ENCODE data around the gene TRDMT1. TPM values are rescaled to one million over a fixed set of nuclear protein-coding genes. Genes with fewer than 3 reads are reported as not detected.

TRDMT1 gene
- total RNA-seq, 1 experiment from 2014 or later = 10.3 TPM

DNA sequence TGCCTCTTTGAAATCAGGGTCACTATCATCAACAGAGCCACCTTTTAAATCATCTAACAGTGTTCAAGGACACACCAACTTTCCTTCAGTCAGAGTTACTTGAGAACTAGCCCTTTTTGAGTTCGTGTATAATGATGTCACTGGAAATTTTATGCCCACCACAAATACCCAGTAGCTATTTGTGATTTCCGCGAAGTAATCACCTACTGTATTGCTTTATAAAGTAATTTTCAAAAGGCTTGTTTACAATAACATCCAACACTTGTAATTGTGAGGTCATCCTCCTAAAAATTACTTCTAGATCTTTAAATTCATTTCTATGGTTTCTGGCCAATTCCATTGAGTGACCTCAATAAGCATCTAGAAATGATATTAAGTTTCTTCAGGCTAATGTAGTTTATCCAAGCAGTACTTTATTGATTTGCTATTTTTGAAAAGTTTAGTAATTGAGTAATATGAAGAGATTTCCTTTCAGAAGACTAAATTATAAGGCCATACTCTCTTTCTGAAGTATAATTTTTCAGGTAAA lies 12.8 kb downstream of the TRDMT1 start:
- no TSS peak for BruUV-seq (replicated peaks)
- no peak overlapping the region for H3K27ac Mint-ChIP-seq (ENCODE audit: unreplicated experiment)

DNA sequence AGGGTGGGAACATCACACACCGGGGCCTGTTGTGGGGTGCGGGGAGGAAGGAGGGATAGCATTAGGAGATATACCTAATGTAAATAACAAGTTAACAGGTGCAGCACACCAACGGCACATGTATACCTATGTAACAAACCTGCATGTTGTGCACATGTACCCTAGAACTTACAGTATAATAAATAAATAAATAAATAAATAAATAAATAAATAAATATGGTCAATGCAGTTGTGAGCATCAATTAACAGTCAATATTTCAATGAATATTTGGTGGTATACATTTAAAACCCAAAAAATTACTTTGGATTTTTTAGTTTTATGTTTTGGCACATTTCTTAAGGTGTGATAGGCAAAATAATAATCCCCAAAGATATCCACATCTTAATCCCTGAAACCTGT lies 15.6 kb downstream of the TRDMT1 start:
- H3K27ac Mint-ChIP-seq (ENCODE audit: unreplicated experiment) = no peak overlapping the region

More for the DNA sequence above, 12.8 kb downstream of the TRDMT1 start:
- TF ChIP-seq, protein P1, sequence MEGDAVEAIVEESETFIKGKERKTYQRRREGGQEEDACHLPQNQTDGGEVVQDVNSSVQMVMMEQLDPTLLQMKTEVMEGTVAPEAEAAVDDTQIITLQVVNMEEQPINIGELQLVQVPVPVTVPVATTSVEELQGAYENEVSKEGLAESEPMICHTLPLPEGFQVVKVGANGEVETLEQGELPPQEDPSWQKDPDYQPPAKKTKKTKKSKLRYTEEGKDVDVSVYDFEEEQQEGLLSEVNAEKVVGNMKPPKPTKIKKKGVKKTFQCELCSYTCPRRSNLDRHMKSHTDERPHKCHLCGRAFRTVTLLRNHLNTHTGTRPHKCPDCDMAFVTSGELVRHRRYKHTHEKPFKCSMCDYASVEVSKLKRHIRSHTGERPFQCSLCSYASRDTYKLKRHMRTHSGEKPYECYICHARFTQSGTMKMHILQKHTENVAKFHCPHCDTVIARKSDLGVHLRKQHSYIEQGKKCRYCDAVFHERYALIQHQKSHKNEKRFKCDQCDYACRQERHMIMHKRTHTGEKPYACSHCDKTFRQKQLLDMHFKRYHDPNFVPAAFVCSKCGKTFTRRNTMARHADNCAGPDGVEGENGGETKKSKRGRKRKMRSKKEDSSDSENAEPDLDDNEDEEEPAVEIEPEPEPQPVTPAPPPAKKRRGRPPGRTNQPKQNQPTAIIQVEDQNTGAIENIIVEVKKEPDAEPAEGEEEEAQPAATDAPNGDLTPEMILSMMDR (IDR thresholded peaks at IDR 0.05; ENCODE audit: unreplicated experiment) = no peak
- CTCF ChIA-PET = interaction anchor here (0.7 kb wide), 1 partner anchor 10 kb away, joined by 8 read pairs; no protein-coding TSS in a partner anchor
- no peaks in the 10 kb centered on the region for H3K9me3 Mint-ChIP-seq (ENCODE audit: low read depth, unreplicated experiment)
- no peak overlapping the region for H3K4me3 Mint-ChIP-seq (ENCODE audit: low read depth, unreplicated experiment)
- intact Hi-C loops (cut with micrococcal nuclease; ENCODE audit: unreplicated experiment) = no loop called here
- no peaks in the 10 kb centered on the region for H3K4me1 Mint-ChIP-seq (ENCODE audit: low read depth, unreplicated experiment)
- H3K27me3 Mint-ChIP-seq (ENCODE audit: unreplicated experiment) = no peaks in the 10 kb centered on the region
- H3K36me3 Mint-ChIP-seq (ENCODE audit: insufficient read depth, unreplicated experiment) = no peaks in the 10 kb centered on the region
- DNase-seq = no peak

DNA sequence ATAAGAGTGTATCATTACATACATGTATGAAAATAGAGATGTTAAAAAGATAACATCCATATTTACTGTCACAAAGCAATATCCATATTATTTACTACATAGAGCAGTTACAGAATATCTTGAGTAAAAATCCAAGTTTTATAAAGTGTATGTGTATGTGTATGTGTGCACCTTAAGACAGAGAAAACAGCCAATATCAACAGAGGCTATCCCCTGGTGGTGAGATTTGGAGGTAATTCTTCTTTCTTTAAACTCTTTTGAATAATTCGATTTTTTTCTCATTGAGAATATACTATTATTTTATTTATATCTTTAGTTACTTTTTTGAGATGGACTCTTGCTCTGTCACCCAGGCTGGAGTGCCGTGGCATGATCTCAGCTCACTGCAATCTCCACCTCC lies 18.4 kb downstream of the TRDMT1 start:
- H3K4me3 Mint-ChIP-seq (ENCODE audit: low read depth, unreplicated experiment) = no peak overlapping the region
- DNase-seq = no peak
- intact Hi-C loops (cut with micrococcal nuclease; ENCODE audit: unreplicated experiment) = no loop called here
- H3K27me3 Mint-ChIP-seq (ENCODE audit: unreplicated experiment) = no peaks in the 10 kb centered on the region
- BruUV-seq (replicated peaks) = no TSS peak
- CTCF ChIA-PET = no interaction called here
- no peaks in the 10 kb centered on the region for H3K9me3 Mint-ChIP-seq (ENCODE audit: low read depth, unreplicated experiment)
- no peaks in the 10 kb centered on the region for H3K36me3 Mint-ChIP-seq (ENCODE audit: insufficient read depth, unreplicated experiment)
- TF ChIP-seq, protein P1 (IDR thresholded peaks at IDR 0.05; ENCODE audit: unreplicated experiment) = no peak
- H3K4me1 Mint-ChIP-seq (ENCODE audit: low read depth, unreplicated experiment) = peaks cover 14% of the 10 kb centered on the region
- H3K27ac Mint-ChIP-seq (ENCODE audit: unreplicated experiment) = no peak overlapping the region

More for the DNA sequence above, 15.6 kb downstream of the TRDMT1 start:
- Mint-ChIP-seq H3K27me3 (ENCODE audit: unreplicated experiment) (no peaks in the 10 kb centered on the region), H3K4me3 (ENCODE audit: low read depth, unreplicated experiment) (no peak overlapping the region), H3K9me3 (ENCODE audit: low read depth, unreplicated experiment) (no peaks in the 10 kb centered on the region), H3K4me1 (ENCODE audit: low read depth, unreplicated experiment) (peaks cover 14% of the 10 kb centered on the region), H3K36me3 (ENCODE audit: insufficient read depth, unreplicated experiment) (no peaks in the 10 kb centered on the region)
- TF ChIP-seq, protein P1 (IDR thresholded peaks at IDR 0.05; ENCODE audit: unreplicated experiment) = no peak
- BruUV-seq (replicated peaks) = no TSS peak
- CTCF ChIA-PET = no interaction called here
- intact Hi-C loops (cut with micrococcal nuclease; ENCODE audit: unreplicated experiment) = no loop called here
- no peak for DNase-seq

DNA sequence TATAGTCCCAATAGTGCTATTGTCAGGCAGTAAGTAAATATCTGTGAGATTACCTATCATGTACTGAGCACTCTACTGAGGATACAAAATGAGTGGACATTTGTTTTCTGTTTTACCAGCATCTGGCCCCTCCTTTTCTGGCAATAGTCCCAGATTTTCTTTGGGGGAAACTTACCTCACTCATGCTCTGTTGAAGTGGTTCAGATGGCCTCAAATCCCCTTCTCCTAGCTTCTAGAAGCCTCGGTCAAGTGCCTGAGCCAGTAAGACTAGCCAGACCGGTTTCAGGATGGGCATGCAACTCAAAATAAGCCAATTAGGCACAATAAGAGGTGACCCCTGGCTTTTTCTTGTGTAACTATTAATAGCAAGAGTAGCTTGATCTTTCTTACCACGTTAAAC lies 19.7 kb downstream of the TRDMT1 start:
- Mint-ChIP-seq H3K36me3 (ENCODE audit: insufficient read depth, unreplicated experiment) (no peaks in the 10 kb centered on the region), H3K4me1 (ENCODE audit: low read depth, unreplicated experiment) (peaks cover 14% of the 10 kb centered on the region), H3K9me3 (ENCODE audit: low read depth, unreplicated experiment) (no peaks in the 10 kb centered on the region), H3K4me3 (ENCODE audit: low read depth, unreplicated experiment) (no peak overlapping the region), H3K27me3 (ENCODE audit: unreplicated experiment) (no peaks in the 10 kb centered on the region), H3K27ac (ENCODE audit: unreplicated experiment) (no peak overlapping the region)
- CTCF ChIA-PET = interaction anchor here (1.4 kb wide), 1 partner anchor 214 kb away, joined by 3 read pairs; no protein-coding TSS in a partner anchor
- TF ChIP-seq, protein P1 (IDR thresholded peaks at IDR 0.05; ENCODE audit: unreplicated experiment) = no peak
- BruUV-seq (replicated peaks) = no TSS peak
- intact Hi-C loops (cut with micrococcal nuclease; ENCODE audit: unreplicated experiment) = no loop called here
- DNase-seq = peak; percentile 41
